Measurements from ENCODE around the gene CYBB. TPM values are rescaled to one million over a fixed set of nuclear protein-coding genes. Genes with fewer than 3 reads are reported as not detected.

Gene CYBB
- total and polyA plus RNA-seq, 2 of the 4 experiments (the other 2 are of a cell fraction), result not detected

GRCh38 chrX:37759878-37760418 lies 19.9 kb upstream of the CYBB start:
- in situ Hi-C loops (cut with MboI; ENCODE audit: low sequenced_read_pairs), result no loop called here
- no peak overlapping the region for H2BK5ac ChIP-seq (ENCODE audit: low read depth, low read length, poor library complexity, severe bottlenecking)
- no peak overlapping the region for H4K5ac ChIP-seq (ENCODE audit: low read depth, low read length)
- no peaks in the 10 kb centered on the region for H3K36me3 ChIP-seq (ENCODE audit: control insufficient read depth, insufficient read depth, low read length)
- no peak overlapping the region for H3K4ac ChIP-seq (ENCODE audit: low read depth, low read length)
- no peak overlapping the region for H2BK15ac ChIP-seq (ENCODE audit: low read depth, low read length)
- POLR2A ChIA-PET (ENCODE audit: unreplicated experiment), result no interaction called here
- BruUV-seq (replicated peaks), result no TSS peak
- no peak overlapping the region for H4K91ac ChIP-seq (ENCODE audit: insufficient read depth, low read depth, low read length)
- CTCF ChIA-PET, result interaction anchor here (0.6 kb wide), 1 partner anchor 721 kb away, joined by 3 read pairs; no protein-coding TSS in a partner anchor
- no peak overlapping the region for H3K18ac ChIP-seq (ENCODE audit: low read depth, low read length)
- no peak for DNase-seq
- H3K79me1 ChIP-seq (ENCODE audit: low read depth in 1 of 2, low read length in 2 of 2), result no peaks in the 10 kb centered on the region
- no peak overlapping the region for H3K23ac ChIP-seq (ENCODE audit: low read depth, low read length)
- no peaks in the 10 kb centered on the region for H3K9me1 ChIP-seq (ENCODE audit: insufficient read depth, low read length)
- H3K56ac ChIP-seq (ENCODE audit: extremely low read depth, insufficient read depth, low read length), result no peak overlapping the region
- no peaks in the 10 kb centered on the region for H4K20me1 ChIP-seq (ENCODE audit: insufficient read depth, low read length)
- no peak overlapping the region for H2AK5ac ChIP-seq (ENCODE audit: low read depth, low read length)
- H3K9ac ChIP-seq (ENCODE audit: low read depth, low read length), result no peak overlapping the region
- H2BK120ac ChIP-seq (ENCODE audit: low read depth, low read length), result no peak overlapping the region
- intact Hi-C loops (cut with micrococcal nuclease), result no loop called here
- no peak overlapping the region for H4K8ac ChIP-seq (ENCODE audit: low read depth in 2 of 2, low read length in 2 of 2)
- H3K27me3 ChIP-seq (ENCODE audit: control insufficient read depth, insufficient read depth, low read length), result peaks cover 5% of the 10 kb centered on the region
- no peak overlapping the region for H2AFZ ChIP-seq (replicated peaks; ENCODE audit: low read length, poor library complexity)
- no peak overlapping the region for H3K14ac ChIP-seq (replicated peaks; ENCODE audit: low read depth, low read length)
- dilution Hi-C loops (cut with HindIII; ENCODE audit: low sequenced_read_pairs, unreplicated experiment), result no loop called here
- no peak overlapping the region for H3K4me3 ChIP-seq (ENCODE audit: insufficient read depth, low read depth, low read length)
- no peaks in the 10 kb centered on the region for H3K4me1 ChIP-seq (ENCODE audit: control insufficient read depth, insufficient read depth, low read length)
- no CpG with 5 or more reads among the region's 2 CpGs for WGBS, 2 experiments (ENCODE audit: extremely low coverage in 2 of 2, insufficient read length in 1 of 2)
- H2AK9ac ChIP-seq (replicated peaks; ENCODE audit: low read depth, low read length, poor library complexity), result no peak overlapping the region
- no peak for ATAC-seq (ENCODE audit: low read depth)
- TF ChIP-seq FOS (IDR thresholded peaks at IDR 0.05; ENCODE audit: low read depth, low read length), result no peak
- TF ChIP-seq RAD21 (IDR thresholded peaks at IDR 0.05; ENCODE audit: low read length), result no peak
- no peak for TF ChIP-seq ELK1 (IDR thresholded peaks at IDR 0.05; ENCODE audit: borderline replicate concordance, low read depth, low read length)
- no peak for TF ChIP-seq BHLHE40 (IDR thresholded peaks at IDR 0.05; ENCODE audit: low read depth, low read length)
- no peak for TF ChIP-seq MAZ (IDR thresholded peaks at IDR 0.05; ENCODE audit: borderline replicate concordance, low read depth, low read length)
- TF ChIP-seq CEBPB (IDR thresholded peaks at IDR 0.05; ENCODE audit: low read depth, low read length), result no peak
- TF ChIP-seq POLR2A (IDR thresholded peaks at IDR 0.05; ENCODE audit: low read depth, low read length), result no peak
- TF ChIP-seq RCOR1 (IDR thresholded peaks at IDR 0.05; ENCODE audit: insufficient replicate concordance, low read length), result no peak
- TF ChIP-seq RFX5 (IDR thresholded peaks at IDR 0.05; ENCODE audit: low read depth, low read length), result no peak
- TF ChIP-seq MAFK (IDR thresholded peaks at IDR 0.05; ENCODE audit: low read depth, low read length), result no peak
- no peaks in the 10 kb centered on the region for H3K9me3 ChIP-seq (ENCODE audit: control insufficient read depth, insufficient read depth, low read length)
- no peak overlapping the region for H3K27ac ChIP-seq (ENCODE audit: insufficient read depth, low read length)
- H3K4me2 ChIP-seq (ENCODE audit: low read depth, low read length), result no peak overlapping the region
- H2BK20ac ChIP-seq (ENCODE audit: low read depth, low read length), result no peak overlapping the region

Data from IMR-90 (cell line).